OCI-LY3 (cell line): ENCODE results near the gene TRABD2A.

Experiments used
- H2AFZ ChIP-seq: fragments of 200-600, 300-600 bp; shearing (Covaris generic); 2 replicates; pipeline ENCODE4 v1.6.0; 2014; ENCODE audit warnings: antibody characterized with exemption, low read depth, low read length
- H3K27ac ChIP-seq: fragments of 200-600, 300-600 bp; sonication (generic); 2 replicates; pipeline ENCODE4 v1.5.1; 2014; ENCODE audit warnings: mild to moderate bottlenecking, low read length, moderate library complexity, mixed read lengths
- H3K27me3 ChIP-seq: fragments of 200-600, 300-600 bp; sonication (generic); 2 replicates; pipeline ENCODE4 v1.6.1; 2014; ENCODE audit warnings: low read depth, low read length, mixed read lengths
- H3K36me3 ChIP-seq: fragments of 200-600, 300-600 bp; sonication (generic); replicated peaks from 2 replicates; pipeline ENCODE3; 2014; ENCODE audit warnings: low read depth, low read length, mixed read lengths
- H3K4me1 ChIP-seq: fragments of 300-600, 200-600 bp; sonication (generic); 2 replicates; pipeline ENCODE4 v1.6.1; 2014; ENCODE audit warnings: low read length, mixed read lengths
- H3K4me2 ChIP-seq: fragments of 200-600, 300-600 bp; sonication (generic); 2 replicates; pipeline ENCODE4 v1.6.1; 2014; ENCODE audit warnings: low read length, mixed read lengths
- H3K4me3 ChIP-seq: fragments of 300-600, 200-600 bp; sonication (generic); 2 replicates; pipeline ENCODE4 v1.5.1; 2014; ENCODE audit warnings: antibody characterized with exemption, mild to moderate bottlenecking, low read length, moderate library complexity
- H3K79me2 ChIP-seq: fragments of 300-600, 200-600 bp; shearing (Covaris generic); 2 replicates; pipeline ENCODE4 v1.6.1; 2014; ENCODE audit warnings: mild to moderate bottlenecking, low read length, mixed read lengths
- H3K9ac ChIP-seq: fragments of 300-600, 200-600 bp; shearing (Covaris generic); 2 replicates; pipeline ENCODE4 v1.6.0; 2014; ENCODE audit warnings: mild to moderate bottlenecking, low read length, moderate library complexity
- H3K9me3 ChIP-seq: fragments of 200-600, 300-600 bp; shearing (Covaris generic); 2 replicates; pipeline ENCODE4 v1.6.1; 2014; ENCODE audit warnings: low read length, mixed read lengths; ENCODE audit not compliant: insufficient read depth
- H4K20me1 ChIP-seq: fragments of 200-600, 300-600 bp; sonication (generic); 2 replicates; pipeline ENCODE4 v1.6.1; 2016; ENCODE audit warnings: low read length, mixed read lengths; ENCODE audit not compliant: insufficient read depth
- CTCF ChIP-seq: fragments of 200-600, 300-600 bp; sonication (generic); IDR thresholded peaks from 2 replicates; pipeline ENCODE4 v1.5.1; 2014; ENCODE audit warnings: antibody characterized with exemption, low read length, low read depth
- EZH2phosphoT487 ChIP-seq: fragments of 200-600 bp; shearing (Covaris generic); IDR thresholded peaks from 2 replicates; pipeline ENCODE4 v1.6.1; 2018; ENCODE audit warnings: antibody characterized with exemption, mixed run types, low read depth

Gene TRABD2A

DNA sequence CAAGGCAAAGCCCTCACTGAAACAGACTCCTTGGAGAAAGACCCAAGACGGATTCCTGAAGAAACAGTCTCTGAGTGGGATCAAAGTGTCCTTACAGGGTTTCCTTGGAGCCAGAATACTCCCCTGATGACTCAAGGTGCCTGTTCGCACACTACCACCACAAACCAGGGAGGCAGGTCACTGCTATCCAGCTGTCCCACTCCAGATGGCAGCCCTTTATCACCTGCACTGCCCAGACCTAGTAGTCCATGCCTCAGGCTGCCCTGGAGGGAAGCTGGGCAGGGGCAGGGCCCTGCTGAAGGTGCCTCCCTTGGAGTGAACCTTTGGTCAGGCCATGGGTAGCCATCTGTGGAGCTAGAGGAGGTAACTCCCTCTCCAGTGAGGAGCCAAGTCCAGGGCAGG is 34.1 kb downstream of the TRABD2A start:
- Histone ChIP-seq H3K4me2 (no peak overlapping the region), H3K27ac (no peak overlapping the region), H4K20me1 (no peaks in the 10 kb centered on the region), H3K9me3 (no peaks in the 10 kb centered on the region), H3K79me2 (0 out of 2 replicates have a peak, but pooled peaks cover 2% of the 10 kb centered on the region), H3K4me3 (no peak overlapping the region), H3K36me3 (peaks cover 5% of the 10 kb centered on the region), H3K4me1 (no peaks in the 10 kb centered on the region), H3K9ac (no peak overlapping the region), H2AFZ (no peak overlapping the region), H3K27me3 (no peaks in the 10 kb centered on the region)
- TF ChIP-seq EZH2phosphoT487: no peak
- no peak for TF ChIP-seq CTCF

- H3K27me3 ChIP-seq: no peaks in the 10 kb centered on the region
- no peaks in the 10 kb centered on the region for H3K4me1 ChIP-seq
- TF ChIP-seq EZH2phosphoT487: no peak
- TF ChIP-seq CTCF: no peak
- H3K9me3 ChIP-seq: no peaks in the 10 kb centered on the region
- no peak overlapping the region for H3K27ac ChIP-seq
- H3K4me2 ChIP-seq: no peak overlapping the region
- no peak overlapping the region for H2AFZ ChIP-seq
- H3K4me3 ChIP-seq: no peak overlapping the region
- H3K9ac ChIP-seq: no peak overlapping the region
- no peaks in the 10 kb centered on the region for H4K20me1 ChIP-seq
- H3K79me2 ChIP-seq: 0 out of 2 replicates have a peak, but pooled peaks cover 2% of the 10 kb centered on the region
- H3K36me3 ChIP-seq: peaks cover 5% of the 10 kb centered on the region
These were observed 34.7 kb downstream of the TRABD2A start for GRCh38 chr2:84846041-84846663.

DNA sequence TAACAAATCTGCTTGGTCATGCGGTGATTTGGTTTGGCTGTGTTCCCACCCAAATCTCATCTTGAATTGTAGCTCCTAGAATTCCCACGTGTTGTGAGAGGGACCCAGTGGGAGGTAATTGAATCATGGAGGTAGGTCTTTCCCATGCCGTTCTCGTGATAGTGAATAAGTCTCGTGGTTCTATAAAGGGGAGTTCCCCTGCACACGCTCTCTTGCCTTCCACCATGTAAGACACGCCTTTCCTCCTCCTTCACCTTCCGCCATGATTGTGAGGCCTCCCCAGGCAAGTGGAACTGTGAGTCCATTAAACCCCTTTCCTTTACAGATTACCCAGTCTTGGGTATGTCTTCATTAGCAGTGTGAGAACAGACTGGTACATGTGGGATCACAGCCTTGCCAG is 36.7 kb downstream of the TRABD2A start:
- Histone ChIP-seq H3K27ac (no peak overlapping the region), H3K4me1 (no peaks in the 10 kb centered on the region), H3K36me3 (no peaks in the 10 kb centered on the region), H3K27me3 (no peaks in the 10 kb centered on the region), H3K9me3 (no peaks in the 10 kb centered on the region), H3K4me3 (no peak overlapping the region), H2AFZ (no peak overlapping the region), H3K79me2 (no peaks in the 10 kb centered on the region), H3K4me2 (no peak overlapping the region), H4K20me1 (no peaks in the 10 kb centered on the region), H3K9ac (no peak overlapping the region)
- no peak for TF ChIP-seq EZH2phosphoT487
- no peak for TF ChIP-seq CTCF

DNA sequence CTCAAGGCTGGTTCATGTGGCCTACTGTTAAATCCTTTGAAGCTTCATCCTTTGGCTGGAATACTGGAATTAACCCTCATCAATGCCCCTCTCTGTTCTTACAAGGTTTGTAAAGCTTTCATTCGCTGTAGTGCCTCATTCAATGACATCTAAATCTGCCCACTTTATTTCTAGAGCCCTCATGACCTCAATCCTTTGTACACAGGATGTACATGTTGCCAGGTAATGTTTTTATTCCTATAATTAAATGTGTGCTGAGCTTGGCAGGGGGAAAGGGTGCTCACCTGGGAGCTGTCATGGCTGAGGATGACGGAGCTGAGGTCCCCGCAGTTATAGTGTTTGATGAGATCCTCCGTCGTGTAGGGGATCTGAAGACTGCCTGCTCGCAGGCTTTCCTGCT is 39.3 kb downstream of the TRABD2A start:
- Histone ChIP-seq H3K4me1 (no peaks in the 10 kb centered on the region), H3K4me2 (no peak overlapping the region), H3K36me3 (peaks cover 19% of the 10 kb centered on the region), H3K9ac (no peak overlapping the region), H3K27ac (no peak overlapping the region), H3K9me3 (no peaks in the 10 kb centered on the region), H3K4me3 (no peak overlapping the region), H3K27me3 (no peaks in the 10 kb centered on the region), H4K20me1 (no peaks in the 10 kb centered on the region), H3K79me2 (no peaks in the 10 kb centered on the region), H2AFZ (no peak overlapping the region)
- TF ChIP-seq EZH2phosphoT487: no peak
- no peak for TF ChIP-seq CTCF
